GM19043 (cell line): ENCODE measurements around the gene ADGRL2.

ENCODE experiments used
- ATAC-seq: cut with Tn5 transposase; IDR thresholded peaks from one replicate; pipeline ENCODE4 v1.9.1; 2021; ENCODE audit warnings: low read depth; ENCODE audit not compliant: unreplicated experiment

Gene ADGRL2

GRCh38 chr1:81894867-81895266 is 94.1 kb downstream of the ADGRL2 start:
- ATAC-seq = no peak

- ATAC-seq = no peak
Observed at GRCh38 chr1:81899214-81899821, 98.6 kb downstream of the ADGRL2 start.

DNA sequence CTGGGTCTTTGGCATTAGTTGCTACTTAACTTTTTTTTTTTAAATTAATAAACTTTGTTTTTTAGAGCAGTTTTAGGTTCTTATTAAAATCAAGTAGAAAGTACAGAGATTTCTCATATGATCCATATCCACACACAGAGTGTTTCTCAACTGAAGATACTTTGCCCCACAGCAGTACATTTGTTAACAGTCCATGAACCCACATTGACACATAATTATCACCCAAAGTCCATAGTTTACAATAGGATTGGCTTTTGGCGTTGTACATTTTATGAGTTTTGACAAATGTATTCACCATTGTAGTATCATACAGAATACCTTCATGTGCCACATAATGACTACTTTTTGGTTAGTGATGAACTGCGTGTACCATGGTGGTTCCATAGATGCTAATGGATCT is 106.8 kb downstream of the ADGRL2 start:
- ATAC-seq = no peak

- ATAC-seq = no peak
Observed at GRCh38 chr1:81912383-81912782, 111.6 kb downstream of the ADGRL2 start.

DNA sequence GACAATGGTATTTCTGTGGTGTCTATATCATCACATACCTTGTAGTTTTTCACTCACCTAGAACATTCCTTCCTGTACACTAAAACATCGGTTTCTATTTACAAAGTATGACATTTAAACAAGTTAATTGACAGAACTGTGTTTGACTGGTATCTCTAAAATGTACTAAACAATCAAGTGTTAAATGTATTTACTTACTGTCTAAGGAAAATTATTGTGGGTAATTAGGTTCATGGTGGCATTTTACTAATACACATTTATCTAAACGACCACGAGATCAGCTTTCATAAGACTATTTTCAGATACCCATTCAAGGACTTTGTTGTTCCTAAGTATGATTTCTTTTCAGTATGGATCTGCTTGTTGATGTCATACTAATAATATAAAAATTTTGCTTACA is 115.2 kb downstream of the ADGRL2 start:
- ATAC-seq = no peak

- no peak for ATAC-seq
Observed at GRCh38 chr1:81920245-81920740, 119.6 kb downstream of the ADGRL2 start.

- ATAC-seq = no peak
Observed at GRCh38 chr1:81920886-81921285, 120.2 kb downstream of the ADGRL2 start.

GRCh38 chr1:81921344-81921743 is 120.6 kb downstream of the ADGRL2 start:
- no peak for ATAC-seq

DNA sequence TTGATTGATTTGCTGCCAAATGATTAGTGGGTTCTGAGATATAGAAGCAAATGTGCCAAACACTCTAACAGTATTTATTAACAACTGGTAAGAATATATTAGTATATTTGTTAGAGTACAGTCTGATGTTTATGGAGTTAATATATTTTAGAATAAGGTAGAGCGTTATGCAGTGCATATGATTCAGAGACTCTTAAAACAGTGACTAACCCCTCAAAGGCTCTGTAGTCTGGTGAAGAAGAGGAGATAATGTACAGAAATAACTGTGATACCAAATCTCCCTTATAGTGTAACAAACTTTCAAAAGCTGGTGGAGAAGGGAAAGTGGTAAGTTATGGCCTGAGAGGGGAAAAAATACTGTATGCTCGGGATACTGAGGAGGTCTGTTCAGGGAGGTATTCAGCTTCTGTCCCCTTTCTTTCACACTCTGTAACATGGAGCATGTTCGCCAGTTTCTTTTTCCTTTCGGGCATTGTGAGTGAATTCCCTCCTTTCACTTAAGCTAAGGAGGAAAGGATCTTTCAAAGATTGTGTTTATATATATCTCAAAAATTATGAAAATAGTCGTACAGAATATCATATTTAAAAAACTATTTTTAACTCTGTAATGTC is 121.2 kb downstream of the ADGRL2 start:
- ATAC-seq = no peak

GRCh38 chr1:81922955-81923354 is 122.2 kb downstream of the ADGRL2 start:
- no peak for ATAC-seq

DNA sequence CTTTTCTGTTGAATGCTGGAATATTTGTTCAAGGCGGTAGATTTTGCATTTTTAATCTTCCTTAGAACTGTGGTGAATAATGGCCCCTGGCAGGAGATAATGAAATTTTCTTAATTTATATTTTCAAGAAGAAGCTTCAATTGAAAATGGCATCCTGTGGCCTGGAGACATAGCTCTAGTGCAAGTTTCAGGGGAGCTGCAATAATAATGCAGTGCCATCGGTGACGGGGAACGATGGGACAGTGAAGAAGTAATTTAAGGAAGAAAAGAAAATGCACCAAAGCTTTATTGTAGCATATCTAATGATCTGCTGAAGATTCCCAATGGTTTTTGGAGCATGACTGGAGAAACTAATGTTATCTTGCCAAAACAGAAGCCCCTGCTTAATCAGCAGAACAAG is 128.4 kb downstream of the ADGRL2 start:
- ATAC-seq = no peak

DNA sequence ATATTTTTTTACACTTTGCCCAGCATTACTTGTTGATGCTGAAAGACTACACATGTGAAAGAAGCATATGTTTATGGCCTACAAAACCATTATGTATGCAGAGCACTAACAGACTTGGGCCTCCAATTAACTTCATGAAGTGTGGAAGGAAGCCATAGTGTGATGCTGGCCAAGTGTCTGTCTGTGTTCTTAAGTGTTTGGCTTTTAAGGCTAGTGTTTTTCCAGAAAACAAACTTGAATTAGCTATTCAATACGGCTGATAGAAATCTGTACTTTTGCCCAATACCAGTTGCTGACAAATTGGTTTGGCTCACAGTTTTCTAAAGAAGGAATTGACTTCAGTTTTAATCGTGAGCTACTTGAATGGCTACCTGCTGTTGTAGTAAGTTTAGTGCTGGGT is 136.1 kb downstream of the ADGRL2 start:
- no peak for ATAC-seq

DNA sequence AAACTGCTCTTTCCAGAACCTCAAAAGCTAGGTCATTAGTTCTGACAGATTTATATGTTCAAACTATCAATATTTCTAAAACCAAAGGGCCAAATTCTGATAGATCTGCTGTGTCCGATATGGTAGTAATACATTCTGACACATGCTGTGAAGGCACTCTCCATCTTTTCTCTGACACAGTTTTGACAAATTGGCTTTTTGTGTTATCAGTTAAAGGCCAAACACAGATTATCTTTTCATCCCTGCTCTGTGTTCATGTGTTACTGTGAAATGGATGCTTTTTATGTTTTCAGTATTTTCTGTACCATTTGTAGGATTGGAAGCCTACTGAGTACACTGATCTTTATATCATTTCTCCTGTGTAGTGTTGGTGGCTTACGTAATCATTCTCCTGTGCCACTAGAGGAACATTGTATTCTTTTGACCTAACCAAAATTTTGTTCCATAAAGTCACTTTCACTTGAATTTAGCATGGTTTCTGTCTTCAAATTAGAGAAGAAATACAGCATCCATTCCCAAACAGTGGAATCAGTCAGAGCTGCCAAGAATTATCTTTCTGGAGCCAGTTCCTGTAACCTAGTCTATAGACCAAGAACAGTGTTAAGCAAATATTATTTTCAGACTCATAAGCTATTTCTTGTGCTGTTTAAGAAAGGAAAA is 137.2 kb downstream of the ADGRL2 start:
- ATAC-seq = no peak

GRCh38 chr1:81948495-81948894 is 147.8 kb downstream of the ADGRL2 start:
- ATAC-seq = no peak

GRCh38 chr1:81949421-81949820 is 148.7 kb downstream of the ADGRL2 start:
- ATAC-seq = no peak

DNA sequence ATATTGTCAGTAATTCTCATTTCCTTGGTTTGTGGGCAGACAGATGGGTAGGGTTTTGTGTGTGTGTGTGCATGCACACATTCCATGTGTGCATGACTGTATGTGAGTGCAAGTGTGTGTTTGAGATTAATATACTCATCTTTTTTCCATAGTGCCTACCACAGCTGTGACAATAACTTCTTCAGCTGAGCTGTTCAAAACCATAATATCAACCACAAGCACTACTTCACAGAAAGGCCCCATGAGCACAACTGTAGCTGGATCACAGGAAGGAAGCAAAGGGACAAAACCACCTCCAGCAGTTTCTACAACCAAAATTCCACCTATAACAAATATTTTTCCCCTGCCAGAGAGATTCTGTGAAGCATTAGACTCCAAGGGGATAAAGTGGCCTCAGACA is 149.3 kb downstream of the ADGRL2 start:
- ATAC-seq = no peak

DNA sequence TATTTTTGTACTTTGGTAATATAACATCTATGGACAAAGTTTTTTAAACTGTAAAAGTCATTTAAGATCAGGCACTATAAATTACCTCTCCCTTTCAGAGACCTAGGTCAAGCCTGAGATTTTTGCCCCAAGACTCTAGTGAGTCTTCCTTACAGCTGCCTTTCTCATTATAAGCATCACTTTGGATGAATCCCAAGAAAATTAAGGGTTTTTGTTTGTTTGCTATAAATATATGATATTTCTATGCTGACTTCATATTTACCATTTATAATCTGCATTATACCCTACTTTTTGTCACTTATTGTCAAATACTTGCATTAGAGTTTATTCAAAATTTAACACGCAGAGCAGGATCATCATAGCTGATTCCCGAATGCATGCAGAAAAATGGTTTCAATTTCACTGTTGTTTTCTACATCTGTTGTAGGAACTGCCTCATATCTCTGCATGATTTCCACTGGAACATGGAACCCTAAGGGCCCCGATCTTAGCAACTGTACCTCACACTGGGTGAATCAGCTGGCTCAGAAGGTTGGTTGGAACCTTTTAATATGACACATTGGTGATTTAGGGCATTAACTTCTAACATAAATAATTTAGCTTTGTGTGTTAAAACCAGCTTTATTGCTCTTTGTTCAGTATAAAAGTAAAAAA is 150.0 kb downstream of the ADGRL2 start:
- ATAC-seq = no peak

DNA sequence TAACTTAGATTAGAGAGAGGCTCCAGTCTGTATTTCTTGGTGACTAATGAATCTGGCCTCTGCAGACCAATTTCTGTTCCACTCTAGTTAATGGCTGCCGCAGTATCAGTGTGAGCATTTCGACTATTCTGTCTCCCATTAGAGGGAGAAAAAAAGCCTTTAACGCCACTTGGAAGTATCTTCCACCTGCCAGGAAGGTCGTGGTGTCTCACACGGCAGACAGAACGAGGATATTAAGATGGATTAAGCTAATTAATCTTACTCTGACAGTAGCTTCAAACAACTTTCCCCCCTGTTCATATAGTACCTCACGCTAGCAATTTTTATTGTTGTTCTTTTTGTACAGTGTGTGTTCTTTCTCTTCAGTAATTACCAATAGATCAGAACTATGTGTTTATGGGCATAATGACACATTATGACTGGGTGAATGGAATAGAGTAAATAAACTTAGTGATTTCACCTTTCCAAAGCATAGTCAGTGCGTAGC is 153.8 kb downstream of the ADGRL2 start:
- ATAC-seq = no peak

DNA sequence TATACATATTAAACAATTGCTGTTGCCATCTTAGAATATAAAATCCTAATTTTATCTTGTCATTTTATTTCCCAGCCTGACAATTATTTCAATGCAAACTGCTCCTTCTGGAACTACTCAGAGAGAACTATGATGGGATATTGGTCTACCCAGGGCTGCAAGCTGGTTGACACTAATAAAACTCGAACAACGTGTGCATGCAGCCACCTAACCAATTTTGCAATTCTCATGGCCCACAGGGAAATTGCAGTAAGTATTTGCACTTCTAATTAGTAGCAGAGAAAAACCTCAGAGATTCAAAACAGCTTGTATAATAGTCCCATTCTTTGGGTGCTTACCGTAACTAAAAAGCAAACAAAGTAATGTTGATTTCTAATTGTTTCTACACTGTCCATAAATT is 167.2 kb downstream of the ADGRL2 start:
- ATAC-seq = no peak

GRCh38 chr1:81970416-81970815 is 169.7 kb downstream of the ADGRL2 start:
- no peak for ATAC-seq

DNA sequence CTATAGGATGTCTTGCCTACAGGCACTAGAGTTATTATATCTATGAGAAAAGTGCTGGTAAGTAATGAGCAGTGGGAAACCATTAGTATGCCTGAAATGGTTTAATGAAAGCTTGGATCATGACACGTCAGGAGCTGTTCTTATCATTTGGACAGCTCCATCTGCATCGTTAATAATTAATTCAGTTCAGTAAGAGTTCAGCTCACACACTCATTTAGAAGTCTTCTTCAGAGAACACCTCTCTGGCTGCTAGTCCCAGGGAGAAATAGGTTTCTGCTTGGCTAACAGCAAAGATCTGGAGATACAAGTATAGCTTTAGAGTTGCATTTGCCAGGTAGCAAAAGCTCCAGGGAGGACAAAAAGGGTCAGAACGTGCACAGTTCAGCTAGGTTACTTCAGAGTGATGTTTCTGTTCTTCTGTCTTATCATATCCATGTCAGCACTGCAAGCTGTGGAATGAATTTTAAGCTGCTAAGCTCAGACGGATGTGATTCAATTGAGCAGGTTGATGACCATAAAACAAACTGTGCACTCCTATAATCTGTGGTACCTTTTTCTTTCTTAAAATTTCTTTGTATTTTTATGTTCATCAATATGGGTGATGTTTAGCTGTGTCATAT is 173.6 kb downstream of the ADGRL2 start:
- ATAC-seq = no peak
